Activated naive CD4-positive, alpha-beta T cell treated with anti-CD3 and anti-CD28 coated beads for 36 hours (primary cell): Measurements from ENCODE around the gene ZSCAN9. TPM values are rescaled to one million over a fixed set of nuclear protein-coding genes. Genes with fewer than 3 reads are reported as not detected.

ENCODE experiments used
- CTCF ChIA-PET: fragments of 350-600 bp; sonication (Branson Sonifier 250); formaldehyde crosslinking; loops from one replicate; lab custom pipeline; 2021; ENCODE audit warnings: antibody characterized with exemption; lab: Charles Lee
- DNase-seq: peaks from one replicate; pipeline ENCODE4 v3.0.0-alpha.2; 2020
- H3K27ac Mint-ChIP-seq: one replicate; pipeline ENCODE4 v1.8.0; 2021; ENCODE audit warnings: mild to moderate bottlenecking, mixed read lengths
- H3K27me3 Mint-ChIP-seq: one replicate; pipeline ENCODE4 v1.8.0; 2021; ENCODE audit warnings: low read depth, mixed read lengths
- H3K36me3 Mint-ChIP-seq: one replicate; pipeline ENCODE4 v1.8.0; 2021; ENCODE audit warnings: low read depth, mixed read lengths
- H3K4me1 Mint-ChIP-seq: one replicate; pipeline ENCODE4 v1.8.0; 2021; ENCODE audit warnings: low read depth, mixed read lengths
- H3K4me3 Mint-ChIP-seq: one replicate; pipeline ENCODE4 v1.8.0; 2021; ENCODE audit warnings: mild to moderate bottlenecking, moderate library complexity, mixed read lengths
- H3K9me3 Mint-ChIP-seq: one replicate; pipeline ENCODE4 v1.8.0; 2021; ENCODE audit warnings: mixed read lengths
- intact Hi-C: fragments of 100-400 bp; cut with micrococcal nuclease; formaldehyde crosslinking; loops from one replicate; pipeline ENCODE4 v1.15.1; 2023
- total RNA-seq, 2 experiments: library from RNA; stranded (reverse); gene quantifications; one replicate each; pipeline ENCODE4 v1.2.3, GENCODE V29; 2021

Gene ZSCAN9
- total RNA-seq, 2 experiments from 2014 or later = 0.74 to 0.88 TPM

- intact Hi-C loops = loop anchor here (5.0 kb wide), 1 partner anchor 116 kb away; the partner anchor contains the start of gene ZSCAN12
- peak within 1 kb of the TSS; percentile 78 for H3K4me3 Mint-ChIP-seq
- H3K27me3 Mint-ChIP-seq = peaks cover 26% of the 10 kb centered on the region
- H3K4me1 Mint-ChIP-seq = peaks cover 10% of the 10 kb centered on the region
- peaks cover 17% of the 10 kb centered on the region for H3K36me3 Mint-ChIP-seq
- CTCF ChIA-PET = interaction anchor here (0.9 to 1.0 kb wide), 2 partner anchors 21 to 379 kb away, joined by 3 to 4 read pairs; no protein-coding TSS in a partner anchor
- DNase-seq = peak; percentile 60
- no peak within 1 kb of the TSS for H3K27ac Mint-ChIP-seq
- peaks cover 14% of the 10 kb centered on the region for H3K9me3 Mint-ChIP-seq
Observed at GRCh38 chr6:28281288-28282064, 56.4 kb downstream of the ZSCAN9 start, which contains the start of gene PGBD1. Gene PGBD1, plus strand, starts transcription at chr6:28281572. Its CDS starts 2,242 bp downstream, at chr6:28283814.

GRCh38 chr6:28282926-28283325, 57.9 kb downstream of the ZSCAN9 start:
- CTCF ChIA-PET = no interaction called here
- peaks cover 10% of the 10 kb centered on the region for H3K4me1 Mint-ChIP-seq
- intact Hi-C loops = loop anchor here (5.0 kb wide), 1 partner anchor 114 kb away; the partner anchor contains the start of gene ZSCAN12
- H3K4me3 Mint-ChIP-seq = no peak overlapping the region
- H3K27ac Mint-ChIP-seq = no peak overlapping the region
- H3K36me3 Mint-ChIP-seq = peaks cover 7% of the 10 kb centered on the region
- H3K27me3 Mint-ChIP-seq = peaks cover 28% of the 10 kb centered on the region
- DNase-seq = no peak
- peaks cover 5% of the 10 kb centered on the region for H3K9me3 Mint-ChIP-seq

Other genes starting within 250 kb of the ZSCAN9 start
- 1 to 10 TPM; 6.1 to 6.5 TPM for gene ZNF165, start 144.7 kb upstream of the ZSCAN9 start, total RNA-seq
- 1 to 10 TPM; 2.3 TPM for gene ZSCAN16, start 100.7 kb upstream of the ZSCAN9 start, total RNA-seq
- gene ZKSCAN8, start 83.4 kb upstream of the ZSCAN9 start, total RNA-seq = 10 to 100 TPM; 14.8 to 15.0 TPM
- 1 to 10 TPM; 3.5 TPM for gene ZKSCAN4, start 27.0 kb downstream of the ZSCAN9 start, total RNA-seq
- under 1 TPM in 1 of 2 experiments, not detected in 1; 0.12 TPM for gene NKAPL, start 34.0 kb downstream of the ZSCAN9 start, total RNA-seq
- gene ZSCAN26, start 41.9 kb downstream of the ZSCAN9 start, total RNA-seq = 1 to 10 TPM; 2.7 to 3.8 TPM
- gene PGBD1, start 56.3 kb downstream of the ZSCAN9 start, total RNA-seq = under 1 TPM; 0.64 to 0.69 TPM
- gene ZSCAN31, start 110.9 kb downstream of the ZSCAN9 start, total RNA-seq = under 1 TPM; 0.62 to 0.89 TPM
- 1 to 10 TPM; 1.3 TPM for gene ZKSCAN3, start 124.7 kb downstream of the ZSCAN9 start, total RNA-seq
- gene ZSCAN12, start 174.5 kb downstream of the ZSCAN9 start, total RNA-seq = 1 to 10 TPM; 4.4 to 4.7 TPM
- gene ZSCAN23, start 218.2 kb downstream of the ZSCAN9 start, total RNA-seq = 1 to 10 TPM; 1.7 to 2.0 TPM